Common myeloid progenitor, CD34-positive (primary cell): Measurements from ENCODE around the gene AVP.

Source experiments
- CTCF ChIA-PET: fragments of 350-600 bp; sonication (Branson Sonifier 250); formaldehyde crosslinking; loops from one replicate; lab custom pipeline; 2021; ENCODE audit warnings: antibody characterized with exemption; lab: Charles Lee
- POLR2A ChIA-PET: fragments of 350-600 bp; sonication (Branson Sonifier 250); formaldehyde crosslinking; loops from one replicate; lab custom pipeline; 2021; ENCODE audit warnings: antibody characterized with exemption; lab: Charles Lee
- DNase-seq, 3 donors: peaks; one replicate each; pipeline versions ENCODE4 v3.0.0 to v3.0.0-alpha.2; 2013
- H3K27ac ChIP-seq, 2 experiments: 1 replicate in 1 of 2; 2 replicates in 1 of 2; pipeline ENCODE4 v1.7.0; 2013; ENCODE audit warnings: inconsistent platforms in 2 of 2, low read length in 2 of 2, mild to moderate bottlenecking in 2 of 2, low read depth in 1 of 2, moderate library complexity in 1 of 2; ENCODE audit not compliant: severe bottlenecking in 2 of 2, insufficient read depth in 1 of 2, poor library complexity in 1 of 2
- H3K27me3 ChIP-seq, 5 experiments: replicated peaks in 2 of 5; 1 replicate in 3 of 5; 2 replicates in 2 of 5; pipeline versions ENCODE4 v1.6.1 to v1.7.0; 2013; ENCODE audit warnings: low read length in 4 of 5, mild to moderate bottlenecking in 2 of 5, moderate library complexity in 2 of 5, inconsistent platforms in 1 of 5; ENCODE audit not compliant: insufficient read depth in 5 of 5, control insufficient read depth in 4 of 5
- H3K36me3 ChIP-seq, 4 experiments: 1 replicate in 2 of 4; 2 replicates in 2 of 4; pipeline versions ENCODE4 v1.6.1 to v1.7.0; 2013; ENCODE audit warnings: low read length in 3 of 4, control low read depth in 1 of 4, mild to moderate bottlenecking in 1 of 4; ENCODE audit not compliant: control insufficient read depth in 4 of 4, insufficient read depth in 4 of 4
- H3K4me1 ChIP-seq, 4 experiments: 1 replicate in 3 of 4; 2 replicates in 1 of 4; pipeline versions ENCODE4 v1.6.1 to v1.7.1; 2013; ENCODE audit warnings: low read length in 3 of 4, mild to moderate bottlenecking in 3 of 4, control low read depth in 1 of 4, inconsistent platforms in 1 of 4, moderate library complexity in 1 of 4; ENCODE audit not compliant: control insufficient read depth in 4 of 4, insufficient read depth in 4 of 4; ENCODE audit errors: control extremely low read depth in 1 of 4
- H3K4me3 ChIP-seq, 7 experiments: 1 replicate in 4 of 7; 2 replicates in 3 of 7; pipeline versions ENCODE4 v1.5.1 to v1.7.0; 2013; ENCODE audit warnings: mild to moderate bottlenecking in 7 of 7, low read length in 6 of 7, moderate library complexity in 6 of 7, inconsistent platforms in 2 of 7, low read depth in 2 of 7, control low read depth in 1 of 7; ENCODE audit not compliant: insufficient read depth in 4 of 7, control insufficient read depth in 1 of 7; ENCODE audit errors: extremely low read depth in 1 of 7
- H3K9me3 ChIP-seq, 5 experiments: 1 replicate in 4 of 5; 2 replicates in 1 of 5; pipeline versions ENCODE4 v1.6.1 to v1.7.1; 2013; ENCODE audit warnings: low read length in 4 of 5, mild to moderate bottlenecking in 2 of 5, inconsistent platforms in 1 of 5, low read depth in 1 of 5, moderate library complexity in 1 of 5; ENCODE audit not compliant: control insufficient read depth in 4 of 5, insufficient read depth in 2 of 5; ENCODE audit errors: control extremely low read depth in 1 of 5
- WGBS: methylation state at CpG from one replicate; pipeline ENCODE4 v1.1.5; 2013; ENCODE audit not compliant: insufficient coverage; 5-methylcytosine and 5-hydroxymethylcytosine counted together

AVP gene

GRCh38 chr20:3111507-3111906 lies 27.0 kb upstream of the AVP start:
- H3K36me3 ChIP-seq: peaks cover 0 to 26% (median 8%) of the 10 kb centered on the region in 4 experiments
- H3K4me1 ChIP-seq: peaks cover 2 to 64% (median 44%) of the 10 kb centered on the region in 4 experiments
- 63% methylated on average over 7 of the region's 7 CpGs for WGBS
- H3K4me3 ChIP-seq: no peak overlapping the region
- no peak for DNase-seq
- no peaks in the 10 kb centered on the region for H3K27me3 ChIP-seq
- no peaks in the 10 kb centered on the region for H3K9me3 ChIP-seq
- CTCF ChIA-PET: interaction anchor here (1.0 to 1.6 kb wide), 2 partner anchors 14 to 17 kb away, joined by 3 to 4 read pairs; no protein-coding TSS in a partner anchor
- no peak overlapping the region for H3K27ac ChIP-seq
- POLR2A ChIA-PET: interaction anchor here (0.8 kb wide), 1 partner anchor 29 kb away, joined by 3 read pairs; no protein-coding TSS in a partner anchor

- Histone ChIP-seq H3K36me3 (peaks cover 0 to 26% (median 8%) of the 10 kb centered on the region in 4 experiments), H3K27me3 (no peaks in the 10 kb centered on the region), H3K9me3 (no peaks in the 10 kb centered on the region), H3K27ac (no peak overlapping the region), H3K4me3 (no peak overlapping the region), H3K4me1 (peaks cover 2 to 64% (median 50%) of the 10 kb centered on the region in 4 experiments)
- ChIA-PET POLR2A (interaction anchor here (1.4 kb wide), 1 partner anchor 32 kb away, joined by 4 read pairs; no protein-coding TSS in a partner anchor), CTCF (interaction anchor here (0.8 to 1.6 kb wide), 7 partner anchors 9 to 57 kb away, joined by 3 to 9 read pairs (median 4); no protein-coding TSS in a partner anchor)
- WGBS: 87% methylated on average over 22 of the region's 23 CpGs
- DNase-seq: peak in 1 of 3 donors; percentile 24
Measured at GRCh38 chr20:3109350-3110302, 25.1 kb upstream of the AVP start.

- peaks cover 2 to 66% (median 55%) of the 10 kb centered on the region in 4 experiments for H3K4me1 ChIP-seq
- peak overlapping the region in 3 of 7 experiments; percentile 14 to 41 (median 21) for H3K4me3 ChIP-seq
- WGBS: 74% methylated on average over 10 of the region's 12 CpGs
- DNase-seq: no peak
- no peaks in the 10 kb centered on the region for H3K27me3 ChIP-seq
- peak overlapping the region in 1 of 2 experiments; percentile 21 for H3K27ac ChIP-seq
- POLR2A ChIA-PET: interaction anchor here (0.6 to 1.5 kb wide), 2 partner anchors 15 to 40 kb away, joined by 4 read pairs; no protein-coding TSS in a partner anchor
- H3K9me3 ChIP-seq: no peaks in the 10 kb centered on the region
- CTCF ChIA-PET: interaction anchor here (0.7 to 8.8 kb wide), 4 partner anchors 9 to 38 kb away, joined by 3 to 67 read pairs (median 9); no protein-coding TSS in a partner anchor
- H3K36me3 ChIP-seq: peaks cover 0 to 16% (median 8%) of the 10 kb centered on the region in 4 experiments
Measured at GRCh38 chr20:3107464-3108025, 23.0 kb upstream of the AVP start.

- WGBS: 30% methylated on average over 2 of the region's 14 CpGs
- Histone ChIP-seq H3K4me1 (peaks cover 1 to 66% (median 55%) of the 10 kb centered on the region in 4 experiments), H3K9me3 (no peaks in the 10 kb centered on the region), H3K4me3 (peak overlapping the region in 4 of 7 experiments; percentile 14 to 41 (median 24)), H3K36me3 (peaks cover 0 to 16% (median 8%) of the 10 kb centered on the region in 4 experiments), H3K27me3 (no peaks in the 10 kb centered on the region), H3K27ac (peak overlapping the region in 1 of 2 experiments; percentile 21)
- DNase-seq: peak in 2 of 3 donors; percentile 61 to 71
- ChIA-PET POLR2A (interaction anchor here (0.6 to 1.5 kb wide), 2 partner anchors 14 to 39 kb away, joined by 4 read pairs; no protein-coding TSS in a partner anchor), CTCF (interaction anchor here (0.7 to 8.8 kb wide), 6 partner anchors 9 to 37 kb away, joined by 3 to 67 read pairs (median 4); no protein-coding TSS in a partner anchor)
Measured at GRCh38 chr20:3106658-3107463, 22.3 kb upstream of the AVP start.

GRCh38 chr20:3106185-3106584 lies 21.7 kb upstream of the AVP start:
- H3K36me3 ChIP-seq: peaks cover 0 to 16% (median 8%) of the 10 kb centered on the region in 4 experiments
- WGBS: 100% methylated on average over 2 of the region's 3 CpGs
- H3K27me3 ChIP-seq: no peaks in the 10 kb centered on the region
- no peak overlapping the region for H3K4me3 ChIP-seq
- POLR2A ChIA-PET: interaction anchor here (0.7 to 1.5 kb wide), 2 partner anchors 14 to 59 kb away, joined by 3 to 4 read pairs; no protein-coding TSS in a partner anchor
- no peak overlapping the region for H3K27ac ChIP-seq
- no peak for DNase-seq
- CTCF ChIA-PET: interaction anchor here (0.8 to 8.8 kb wide), 4 partner anchors 10 to 16 kb away, joined by 3 to 67 read pairs (median 8); no protein-coding TSS in a partner anchor
- H3K9me3 ChIP-seq: no peaks in the 10 kb centered on the region
- H3K4me1 ChIP-seq: peaks cover 3 to 67% (median 56%) of the 10 kb centered on the region in 4 experiments
